Hematopoietic multipotent progenitor cell (in vitro differentiated cells): Measurements from ENCODE around the gene ARRDC3. TPM values are rescaled to one million over a fixed set of nuclear protein-coding genes. Genes with fewer than 3 reads are reported as not detected.
"Not testable (repeated sequence)": the region's sequence is repeated elsewhere in the genome, so short reads cannot be mapped to it uniquely, and the experiment has no call there.

ENCODE experiments used
- DNase-seq, 3 donors: peaks; one replicate each; pipeline ENCODE4 v3.0.0-alpha.2; 2011 to 2015; ENCODE audit warnings: low read depth in 2 of 3, low spot score in 2 of 3
- total RNA-seq: library from RNA; depleted of rRNA; stranded (reverse); fragments of >200 nt; gene quantifications from one replicate; pipeline ENCODE4 v1.2.3, GENCODE V29; 2012

Gene ARRDC3
- total RNA-seq = 81.6 TPM

- DNase-seq = peak; percentile 95 to 98 (median 96)
These were observed at the start of gene ARRDC3 for GRCh38 chr5:91383027-91383955. Gene ARRDC3 (minus strand): TSS chr5:91383317. CDS start chr5:91383092, 225 bp downstream.

GRCh38 chr5:91430949-91431348 is 47.8 kb upstream of the ARRDC3 start:
- no peak for DNase-seq

GRCh38 chr5:91424638-91425436 is 41.7 kb upstream of the ARRDC3 start:
- no peak for DNase-seq

- DNase-seq = no peak
These were observed 40.8 kb upstream of the ARRDC3 start for GRCh38 chr5:91423871-91424270.

- DNase-seq = no peak
These were observed 37.8 kb upstream of the ARRDC3 start for GRCh38 chr5:91420879-91421278.

GRCh38 chr5:91419571-91420537 is 36.7 kb upstream of the ARRDC3 start:
- DNase-seq = peak; percentile 47 to 89 (median 59)

GRCh38 chr5:91419136-91419535 is 36.0 kb upstream of the ARRDC3 start:
- no peak for DNase-seq

- DNase-seq = no peak
These were observed 35.0 kb upstream of the ARRDC3 start for GRCh38 chr5:91418158-91418557.

GRCh38 chr5:91417219-91417618 is 34.1 kb upstream of the ARRDC3 start:
- DNase-seq = no peak

- no peak for DNase-seq
These were observed 33.4 kb upstream of the ARRDC3 start for GRCh38 chr5:91416491-91416890.

- DNase-seq = no peak
These were observed 26.2 kb upstream of the ARRDC3 start for GRCh38 chr5:91409304-91409703.

- no peak for DNase-seq
These were observed 25.6 kb upstream of the ARRDC3 start for GRCh38 chr5:91408710-91409109.

GRCh38 chr5:91407204-91407603 is 24.1 kb upstream of the ARRDC3 start:
- DNase-seq = no peak

GRCh38 chr5:91403438-91403837 is 20.3 kb upstream of the ARRDC3 start:
- DNase-seq = no peak

GRCh38 chr5:91401175-91401574 is 18.1 kb upstream of the ARRDC3 start:
- DNase-seq = no peak

- no peak for DNase-seq
These were observed 14.7 kb upstream of the ARRDC3 start for GRCh38 chr5:91397791-91398190.

- DNase-seq = no peak
These were observed 7.2 kb upstream of the ARRDC3 start for GRCh38 chr5:91390268-91390667.

GRCh38 chr5:91389555-91389954 is 6.4 kb upstream of the ARRDC3 start:
- DNase-seq = not testable (repeated sequence)

GRCh38 chr5:91388362-91388761 is 5.2 kb upstream of the ARRDC3 start:
- DNase-seq = no peak

- DNase-seq = no peak
These were observed 3.0 kb upstream of the ARRDC3 start for GRCh38 chr5:91386120-91386519.
